MCF 10A (cell line): ENCODE measurements around the gene ATP2C1. TPM values are rescaled to one million over a fixed set of nuclear protein-coding genes. Genes with fewer than 3 reads are reported as not detected.

Experiments used
- total RNA-seq: library from RNA; stranded (reverse); gene quantifications from 2 replicates; pipeline ENCODE4 v1.2.3, GENCODE V29; 2022

The ATP2C1 gene
- total RNA-seq, 1 experiment from 2014 or later, result 52.7 TPM

Other genes with a start within 250 kb of the ATP2C1 start
- 13.9 and 16.2 TPM in 2 replicates for gene PIK3R4, start 147.3 kb upstream of the ATP2C1 start, total RNA-seq
- gene ASTE1, start 132.7 kb downstream of the ATP2C1 start, total RNA-seq, result 2.7 and 3.3 TPM in 2 replicates
- gene NEK11, start 132.8 kb downstream of the ATP2C1 start, total RNA-seq, result 6.9 and 10.2 TPM in 2 replicates